ENCODE results near the gene COL18A1.

DNA sequence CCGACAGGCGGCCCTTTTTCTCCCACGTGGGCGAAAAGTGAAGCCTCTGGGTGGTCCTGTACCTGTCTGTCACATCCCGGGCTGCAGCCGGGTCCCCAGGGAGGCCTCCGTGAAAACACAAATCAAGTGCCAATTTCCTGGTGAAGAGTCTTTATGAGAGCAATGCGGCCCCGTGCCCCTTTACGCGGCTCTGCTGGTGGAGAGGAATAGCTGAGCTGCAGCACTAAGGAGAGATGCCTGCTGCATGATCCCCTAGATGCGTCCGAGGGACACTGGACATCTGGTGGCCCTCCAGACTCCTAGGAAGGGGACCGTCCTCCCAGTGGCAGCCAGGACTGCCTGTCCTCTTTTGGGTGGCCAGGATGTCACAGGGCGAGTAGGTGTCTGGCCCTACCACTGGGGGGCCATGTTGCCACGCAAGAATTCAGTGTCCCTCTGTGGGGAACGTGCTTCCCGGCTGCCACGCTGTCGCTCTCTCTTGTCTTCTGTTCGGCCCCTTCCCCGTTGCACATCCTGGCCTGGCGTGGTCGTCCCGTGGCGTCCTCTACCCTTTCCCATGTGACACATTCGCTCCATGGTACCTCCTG is 38.7 kb downstream of the COL18A1 start:
- TF ChIP-seq POLR2A (IDR thresholded peaks at IDR 0.05) = no peak
- TF ChIP-seq, protein P1, sequence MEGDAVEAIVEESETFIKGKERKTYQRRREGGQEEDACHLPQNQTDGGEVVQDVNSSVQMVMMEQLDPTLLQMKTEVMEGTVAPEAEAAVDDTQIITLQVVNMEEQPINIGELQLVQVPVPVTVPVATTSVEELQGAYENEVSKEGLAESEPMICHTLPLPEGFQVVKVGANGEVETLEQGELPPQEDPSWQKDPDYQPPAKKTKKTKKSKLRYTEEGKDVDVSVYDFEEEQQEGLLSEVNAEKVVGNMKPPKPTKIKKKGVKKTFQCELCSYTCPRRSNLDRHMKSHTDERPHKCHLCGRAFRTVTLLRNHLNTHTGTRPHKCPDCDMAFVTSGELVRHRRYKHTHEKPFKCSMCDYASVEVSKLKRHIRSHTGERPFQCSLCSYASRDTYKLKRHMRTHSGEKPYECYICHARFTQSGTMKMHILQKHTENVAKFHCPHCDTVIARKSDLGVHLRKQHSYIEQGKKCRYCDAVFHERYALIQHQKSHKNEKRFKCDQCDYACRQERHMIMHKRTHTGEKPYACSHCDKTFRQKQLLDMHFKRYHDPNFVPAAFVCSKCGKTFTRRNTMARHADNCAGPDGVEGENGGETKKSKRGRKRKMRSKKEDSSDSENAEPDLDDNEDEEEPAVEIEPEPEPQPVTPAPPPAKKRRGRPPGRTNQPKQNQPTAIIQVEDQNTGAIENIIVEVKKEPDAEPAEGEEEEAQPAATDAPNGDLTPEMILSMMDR (IDR thresholded peaks at IDR 0.05 in 4 of 5, conservative IDR thresholded peaks at IDR 0.05 in 1 of 5) = no peak
